Measurements from ENCODE around the gene FNDC3B. TPM values are rescaled to one million over a fixed set of nuclear protein-coding genes. Genes with fewer than 3 reads are reported as not detected.

The FNDC3B gene
- total RNA-seq, 4 donors from 2014 or later: 114 to 217 (median 164) TPM

- no peak for TF ChIP-seq CTCF (IDR thresholded peaks at IDR 0.05)
- ATAC-seq (ENCODE audit: low FRiP score) (no peak), DNase-seq (ENCODE audit: low spot score) (no peak)
Measured at GRCh38 chr3:172227340-172228035, 188.1 kb downstream of the FNDC3B start.

- DNase-seq (ENCODE audit: low spot score): no peak
- TF ChIP-seq CTCF (IDR thresholded peaks at IDR 0.05): no peak
- ATAC-seq (ENCODE audit: low FRiP score): no peak
Measured at GRCh38 chr3:172228036-172228415, 188.6 kb downstream of the FNDC3B start.

GRCh38 chr3:172229462-172229861 is 190.1 kb downstream of the FNDC3B start:
- TF ChIP-seq CTCF (IDR thresholded peaks at IDR 0.05): no peak

GRCh38 chr3:172231318-172231901 is 192.0 kb downstream of the FNDC3B start:
- no peak for TF ChIP-seq CTCF (IDR thresholded peaks at IDR 0.05)
- ATAC-seq (ENCODE audit: low FRiP score): no peak
- DNase-seq (ENCODE audit: low spot score): no peak

More at GRCh38 chr3:172229462-172229861, 190.1 kb downstream of the FNDC3B start:
- no peak for ATAC-seq (ENCODE audit: low FRiP score)
- DNase-seq (ENCODE audit: low spot score): no peak

- no peak for TF ChIP-seq CTCF (IDR thresholded peaks at IDR 0.05)
- DNase-seq (ENCODE audit: low spot score) (no peak), ATAC-seq (ENCODE audit: low FRiP score) (no peak)
Measured at GRCh38 chr3:172232579-172233212, 193.3 kb downstream of the FNDC3B start.

GRCh38 chr3:172233474-172234277 is 194.3 kb downstream of the FNDC3B start:
- no peak for TF ChIP-seq CTCF (IDR thresholded peaks at IDR 0.05)
- ATAC-seq (ENCODE audit: low FRiP score): no peak
- DNase-seq (ENCODE audit: low spot score): no peak

All from omental fat pad (tissue), 4 donors.